ENCODE results near the gene BST2. TPM values are rescaled to one million over a fixed set of nuclear protein-coding genes. Genes with fewer than 3 reads are reported as not detected.
A peak's percentile ranks its signal among the peaks of the same experiment; 100 is the strongest.

Gene BST2
- total RNA-seq, 1 donor from 2014 or later = 301 TPM

- Histone ChIP-seq H3K36me3 (ENCODE audit: insufficient read depth, low read length) (no peaks in the 10 kb centered on the region), H2AFZ (ENCODE audit: low read depth, low read length) (no peak overlapping the region), H3K4me3 (ENCODE audit: insufficient read depth, low read depth, low read length) (no peak overlapping the region), H3K27ac (ENCODE audit: low read depth, low read length) (no peak overlapping the region), H3K27me3 (ENCODE audit: insufficient read depth, low read length) (peaks cover 9% of the 10 kb centered on the region), H3K4me1 (ENCODE audit: insufficient read depth, low read length) (no peaks in the 10 kb centered on the region), H3K9ac (ENCODE audit: low read length) (no peak overlapping the region), H3K4me2 (ENCODE audit: low read length) (no peak overlapping the region), H3K79me2 (ENCODE audit: insufficient read depth, low read length) (no peaks in the 10 kb centered on the region), H3K9me3 (ENCODE audit: insufficient read depth, low read depth, low read length) (peaks cover 4% of the 10 kb centered on the region), H4K20me1 (ENCODE audit: insufficient read depth, low read length) (no peaks in the 10 kb centered on the region)
- FAIRE-seq = no peak
- no peak for DNase-seq (ENCODE audit: low read depth)
- TF ChIP-seq EZH2 (IDR thresholded peaks at IDR 0.05; ENCODE audit: insufficient read depth, low read length) = no peak
- no peak for TF ChIP-seq CTCF (IDR thresholded peaks at IDR 0.05; ENCODE audit: insufficient read depth, low read depth, low read length)
- Mint-ChIP-seq H3K36me3 (ENCODE audit: low read depth, unreplicated experiment) (peaks cover 4% of the 10 kb centered on the region), H3K27ac (ENCODE audit: unreplicated experiment) (no peak overlapping the region), H3K4me1 (ENCODE audit: low read depth, unreplicated experiment) (peaks cover 6% of the 10 kb centered on the region), H3K27me3 (ENCODE audit: low read depth, unreplicated experiment) (peaks cover 15% of the 10 kb centered on the region), H3K4me3 (ENCODE audit: unreplicated experiment) (no peak overlapping the region), H3K9me3 (ENCODE audit: unreplicated experiment) (no peaks in the 10 kb centered on the region)
These were observed 40.2 kb upstream of the BST2 start for GRCh38 chr19:17445526-17446165.

GRCh38 chr19:17441241-17442021 lies 36.0 kb upstream of the BST2 start:
- no peak overlapping the region for H3K27ac ChIP-seq (ENCODE audit: low read depth, low read length)
- no peaks in the 10 kb centered on the region for H3K79me2 ChIP-seq (ENCODE audit: insufficient read depth, low read length)
- no peaks in the 10 kb centered on the region for H4K20me1 ChIP-seq (ENCODE audit: insufficient read depth, low read length)
- FAIRE-seq (no peak), DNase-seq (ENCODE audit: low read depth) (peak; percentile 68)
- H3K27ac Mint-ChIP-seq (ENCODE audit: unreplicated experiment) = no peak overlapping the region
- no peaks in the 10 kb centered on the region for H3K36me3 ChIP-seq (ENCODE audit: insufficient read depth, low read length)
- H3K9me3 ChIP-seq (ENCODE audit: insufficient read depth, low read depth, low read length) = no peaks in the 10 kb centered on the region
- peaks cover 4% of the 10 kb centered on the region for H3K36me3 Mint-ChIP-seq (ENCODE audit: low read depth, unreplicated experiment)
- peak overlapping the region; percentile 17 for H3K4me2 ChIP-seq (ENCODE audit: low read length)
- H3K4me1 ChIP-seq (ENCODE audit: insufficient read depth, low read length) = no peaks in the 10 kb centered on the region
- peaks cover 2% of the 10 kb centered on the region for H3K27me3 ChIP-seq (ENCODE audit: insufficient read depth, low read length)
- peaks cover 4% of the 10 kb centered on the region for H3K27me3 Mint-ChIP-seq (ENCODE audit: low read depth, unreplicated experiment)
- peak; percentile 50 for TF ChIP-seq CTCF (IDR thresholded peaks at IDR 0.05; ENCODE audit: insufficient read depth, low read depth, low read length)
- TF ChIP-seq EZH2 (IDR thresholded peaks at IDR 0.05; ENCODE audit: insufficient read depth, low read length) = no peak
- peaks cover 6% of the 10 kb centered on the region for H3K4me1 Mint-ChIP-seq (ENCODE audit: low read depth, unreplicated experiment)
- H3K4me3 Mint-ChIP-seq (ENCODE audit: unreplicated experiment) = no peak overlapping the region
- no peak overlapping the region for H3K9ac ChIP-seq (ENCODE audit: low read length)
- H3K9me3 Mint-ChIP-seq (ENCODE audit: unreplicated experiment) = no peaks in the 10 kb centered on the region
- no peak overlapping the region for H3K4me3 ChIP-seq (ENCODE audit: insufficient read depth, low read depth, low read length)
- no peak overlapping the region for H2AFZ ChIP-seq (ENCODE audit: low read depth, low read length)

- DNase-seq (ENCODE audit: low read depth) = no peak
- no peak overlapping the region for H2AFZ ChIP-seq (ENCODE audit: low read depth, low read length)
- TF ChIP-seq EZH2 (IDR thresholded peaks at IDR 0.05; ENCODE audit: insufficient read depth, low read length) (no peak), CTCF (IDR thresholded peaks at IDR 0.05; ENCODE audit: insufficient read depth, low read depth, low read length) (no peak)
- H3K27ac ChIP-seq (ENCODE audit: low read depth, low read length) = no peak overlapping the region
- H3K4me1 ChIP-seq (ENCODE audit: insufficient read depth, low read length) = no peaks in the 10 kb centered on the region
- peaks cover 5% of the 10 kb centered on the region for H3K4me1 Mint-ChIP-seq (ENCODE audit: low read depth, unreplicated experiment)
- no peak overlapping the region for H3K4me3 Mint-ChIP-seq (ENCODE audit: unreplicated experiment)
- H4K20me1 ChIP-seq (ENCODE audit: insufficient read depth, low read length) = no peaks in the 10 kb centered on the region
- H3K79me2 ChIP-seq (ENCODE audit: insufficient read depth, low read length) = no peaks in the 10 kb centered on the region
- no peaks in the 10 kb centered on the region for H3K9me3 Mint-ChIP-seq (ENCODE audit: unreplicated experiment)
- peaks cover 2% of the 10 kb centered on the region for H3K9me3 ChIP-seq (ENCODE audit: insufficient read depth, low read depth, low read length)
- H3K27me3 Mint-ChIP-seq (ENCODE audit: low read depth, unreplicated experiment) = peaks cover 6% of the 10 kb centered on the region
- H3K4me3 ChIP-seq (ENCODE audit: insufficient read depth, low read depth, low read length) = no peak overlapping the region
- H3K36me3 Mint-ChIP-seq (ENCODE audit: low read depth, unreplicated experiment) = peaks cover 3% of the 10 kb centered on the region
- H3K4me2 ChIP-seq (ENCODE audit: low read length) = no peak overlapping the region
- no peak for FAIRE-seq
- peaks cover 2% of the 10 kb centered on the region for H3K27me3 ChIP-seq (ENCODE audit: insufficient read depth, low read length)
- H3K27ac Mint-ChIP-seq (ENCODE audit: unreplicated experiment) = peak overlapping the region; percentile 26
- H3K9ac ChIP-seq (ENCODE audit: low read length) = no peak overlapping the region
- no peaks in the 10 kb centered on the region for H3K36me3 ChIP-seq (ENCODE audit: insufficient read depth, low read length)
These were observed 31.4 kb upstream of the BST2 start for GRCh38 chr19:17436874-17437267.
